Activated T-cell treated with anti-CD3 and anti-CD28 coated beads, Interleukin-2, amount 50 U/mL, for 72 hours (primary cell): Measurements from ENCODE around the gene TEDC2. TPM values are rescaled to one million over a fixed set of nuclear protein-coding genes. Genes with fewer than 3 reads are reported as not detected.

ENCODE experiments used
- ATAC-seq, 2 donors: fragments of 150-1000 bp; cut with Tn5 transposase; replicated peaks in 1 of 2; 2 replicates each; pipeline ENCODE4 v1.10.0; 2021; ENCODE audit warnings: moderate library complexity in 2 of 2, mild to moderate bottlenecking in 1 of 2
- DNase-seq, 2 donors: peaks; one replicate each; pipeline ENCODE4 v3.0.0; 2021 to 2022; ENCODE audit warnings: mixed read lengths in 1 of 2
- H3K27ac Mint-ChIP-seq: one replicate; pipeline ENCODE4 v1.8.0; 2022; ENCODE audit warnings: mild to moderate bottlenecking, moderate library complexity, mixed read lengths
- H3K27me3 Mint-ChIP-seq: one replicate; pipeline ENCODE4 v1.8.0; 2022; ENCODE audit warnings: low read depth, mixed read lengths
- H3K36me3 Mint-ChIP-seq, 2 donors: one replicate each; pipeline ENCODE4 v1.8.0; 2022; ENCODE audit warnings: mixed read lengths in 2 of 2, mild to moderate bottlenecking in 1 of 2; ENCODE audit not compliant: insufficient read depth in 2 of 2
- H3K4me1 Mint-ChIP-seq: one replicate; pipeline ENCODE4 v1.8.0; 2022; ENCODE audit warnings: low read depth, mixed read lengths
- H3K4me3 Mint-ChIP-seq, 2 donors: one replicate each; pipeline ENCODE4 v1.8.0; 2022; ENCODE audit warnings: mild to moderate bottlenecking in 2 of 2, mixed read lengths in 2 of 2, moderate library complexity in 2 of 2
- H3K9me3 Mint-ChIP-seq, 2 donors: one replicate each; pipeline ENCODE4 v1.8.0; 2022; ENCODE audit warnings: mixed read lengths in 2 of 2
- total RNA-seq, 2 donors: library from RNA; stranded (reverse); gene quantifications; one replicate each; pipeline ENCODE4 v1.2.3, GENCODE V29; 2022

The TEDC2 gene
- total RNA-seq, 2 donors from 2014 or later: 23.0 to 32.7 TPM

DNA sequence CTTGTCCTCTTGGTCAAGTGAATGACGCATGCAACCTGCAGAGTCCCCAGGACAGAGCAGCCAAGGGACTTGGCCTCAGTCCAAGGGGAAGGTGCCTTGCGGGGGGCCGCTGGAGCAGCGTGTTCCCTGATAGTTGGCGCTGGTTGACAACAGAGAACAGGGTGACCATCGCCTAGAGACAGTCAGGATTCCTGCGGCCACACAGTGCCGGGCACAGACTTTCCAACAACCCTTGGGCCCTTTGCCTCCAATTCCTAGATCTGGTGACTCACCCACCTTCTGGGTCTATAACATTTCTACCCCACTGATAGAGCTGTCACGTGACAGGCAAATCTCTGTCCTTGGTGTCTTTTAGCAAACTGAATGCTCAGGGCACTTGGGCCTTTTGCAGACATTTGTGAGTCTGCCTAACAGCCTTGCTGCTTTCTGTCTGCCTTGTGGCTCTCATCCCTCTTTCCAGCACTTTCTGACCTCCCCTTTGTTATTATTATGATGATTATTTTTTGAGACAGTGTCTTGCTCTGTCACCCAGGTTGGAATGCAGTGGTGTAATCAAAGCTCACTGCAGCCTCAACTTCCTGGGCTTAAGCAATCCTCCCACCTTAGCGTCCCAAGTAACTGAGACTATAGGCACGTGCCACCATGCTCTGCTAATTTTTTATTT, 11.9 kb upstream of the TEDC2 start:
- Mint-ChIP-seq H3K27ac (no peak overlapping the region), H3K9me3 (no peaks in the 10 kb centered on the region), H3K27me3 (no peaks in the 10 kb centered on the region), H3K36me3 (peaks cover 8 to 26% of the 10 kb centered on the region in 2 donors), H3K4me3 (no peak overlapping the region), H3K4me1 (no peaks in the 10 kb centered on the region)
- DNase-seq (no peak), ATAC-seq (no peak)

- Mint-ChIP-seq H3K4me3 (no peak overlapping the region), H3K27me3 (no peaks in the 10 kb centered on the region), H3K27ac (no peak overlapping the region), H3K36me3 (peaks cover 6 to 24% of the 10 kb centered on the region in 2 donors), H3K4me1 (no peaks in the 10 kb centered on the region), H3K9me3 (no peaks in the 10 kb centered on the region)
- DNase-seq: no peak
- no peak for ATAC-seq
Measured at GRCh38 chr16:2449118-2449517, 10.8 kb upstream of the TEDC2 start.

DNA sequence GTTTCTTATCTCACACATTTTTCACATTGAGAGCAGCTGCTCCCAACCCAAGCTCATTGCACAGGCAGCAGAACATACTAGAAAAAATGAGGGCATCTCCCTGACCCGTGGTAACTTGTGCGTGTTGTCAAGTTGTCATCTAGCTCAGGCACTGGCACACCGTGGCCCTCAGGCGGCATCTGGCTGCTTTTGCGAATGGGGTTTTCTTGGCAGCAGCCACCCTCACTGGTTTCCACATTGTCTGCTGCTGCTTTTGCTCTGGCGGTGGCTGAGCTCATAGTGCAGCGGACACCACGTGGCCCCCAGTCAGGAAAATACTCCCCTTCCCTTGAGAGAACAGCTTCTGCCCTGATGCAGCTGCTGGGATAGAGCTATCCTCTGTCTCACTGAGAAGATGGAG, 9.4 kb upstream of the TEDC2 start:
- no peak overlapping the region for H3K4me3 Mint-ChIP-seq
- DNase-seq (no peak), ATAC-seq (no peak)
- H3K27ac Mint-ChIP-seq: no peak overlapping the region
- peaks cover 6 to 24% of the 10 kb centered on the region in 2 donors for H3K36me3 Mint-ChIP-seq
- H3K9me3 Mint-ChIP-seq: no peaks in the 10 kb centered on the region
- no peaks in the 10 kb centered on the region for H3K4me1 Mint-ChIP-seq
- H3K27me3 Mint-ChIP-seq: no peaks in the 10 kb centered on the region

- no peaks in the 10 kb centered on the region for H3K27me3 Mint-ChIP-seq
- ATAC-seq (no peak), DNase-seq (no peak)
- H3K4me1 Mint-ChIP-seq: no peaks in the 10 kb centered on the region
- H3K4me3 Mint-ChIP-seq: no peak overlapping the region
- no peak overlapping the region for H3K27ac Mint-ChIP-seq
- H3K36me3 Mint-ChIP-seq: peaks cover 6 to 22% of the 10 kb centered on the region in 2 donors
- H3K9me3 Mint-ChIP-seq: no peaks in the 10 kb centered on the region
Measured at GRCh38 chr16:2450975-2451381, 8.9 kb upstream of the TEDC2 start.

- H3K4me3 Mint-ChIP-seq: no peak overlapping the region
- H3K9me3 Mint-ChIP-seq: no peaks in the 10 kb centered on the region
- peaks cover 9 to 20% of the 10 kb centered on the region in 2 donors for H3K36me3 Mint-ChIP-seq
- H3K27me3 Mint-ChIP-seq: no peaks in the 10 kb centered on the region
- H3K27ac Mint-ChIP-seq: no peak overlapping the region
- no peaks in the 10 kb centered on the region for H3K4me1 Mint-ChIP-seq
- no peak for ATAC-seq
- DNase-seq: no peak
Measured at GRCh38 chr16:2451851-2452320, 8.0 kb upstream of the TEDC2 start.

DNA sequence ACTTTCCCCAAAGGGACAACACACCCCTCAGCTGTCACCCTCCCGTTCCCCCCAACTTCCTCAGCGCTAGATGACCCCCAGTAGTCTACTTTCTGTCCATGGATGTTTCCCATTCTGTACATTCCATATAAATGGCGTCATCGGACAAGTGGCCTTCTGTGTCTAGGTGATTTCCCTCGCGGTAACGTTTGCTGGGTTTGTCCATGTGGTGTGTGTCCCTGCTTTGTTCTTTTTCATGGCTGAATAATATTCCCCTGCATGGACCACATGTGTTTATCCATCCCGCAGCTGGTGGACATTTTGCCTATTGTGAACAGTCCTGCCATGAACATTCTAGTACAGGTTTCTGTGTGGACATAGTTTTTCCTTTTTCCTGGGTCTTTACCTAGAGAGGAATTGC, 7.3 kb upstream of the TEDC2 start:
- no peaks in the 10 kb centered on the region for H3K4me1 Mint-ChIP-seq
- H3K36me3 Mint-ChIP-seq: peaks cover 9 to 19% of the 10 kb centered on the region in 2 donors
- no peak overlapping the region for H3K27ac Mint-ChIP-seq
- no peaks in the 10 kb centered on the region for H3K27me3 Mint-ChIP-seq
- ATAC-seq (no peak), DNase-seq (no peak)
- H3K9me3 Mint-ChIP-seq: no peaks in the 10 kb centered on the region
- H3K4me3 Mint-ChIP-seq: no peak overlapping the region

DNA sequence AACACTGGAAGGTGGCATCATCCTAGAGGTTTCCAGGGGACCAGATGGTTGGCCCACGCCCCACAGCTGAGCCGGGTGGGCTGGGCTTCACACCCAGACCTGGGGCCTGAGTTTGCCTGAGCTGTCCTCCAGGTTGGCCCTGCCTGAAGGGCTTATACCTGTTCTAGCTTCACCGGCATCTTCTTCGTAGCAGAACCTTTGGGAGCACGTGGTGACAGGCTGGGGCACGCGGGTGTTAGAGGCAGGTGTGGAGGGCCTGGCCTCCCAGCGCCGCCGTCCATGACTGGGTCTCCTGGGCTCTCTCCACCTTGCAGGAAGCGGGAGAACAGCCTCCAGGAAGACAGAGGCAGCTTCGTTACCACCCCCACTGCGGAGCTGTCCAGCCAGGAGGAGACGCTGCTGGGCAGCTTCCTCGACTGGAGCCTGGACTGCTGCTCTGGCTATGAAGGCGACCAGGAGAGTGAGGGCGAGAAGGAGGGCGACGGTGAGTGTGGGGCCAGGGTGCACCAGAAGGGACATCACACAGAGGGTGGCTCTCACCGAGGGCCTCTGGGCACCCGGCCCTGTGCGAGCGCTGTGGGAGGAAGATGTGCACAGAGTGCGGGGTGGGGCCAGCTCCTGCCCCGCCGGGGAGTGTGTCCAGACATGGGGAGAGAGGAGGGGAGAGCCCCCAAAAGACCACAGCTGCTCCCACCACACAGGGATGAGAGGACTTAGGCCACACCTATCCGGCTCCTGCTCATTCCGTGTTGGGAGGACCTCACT, 4.6 kb upstream of the TEDC2 start:
- H3K4me3 Mint-ChIP-seq: no peak overlapping the region
- H3K27me3 Mint-ChIP-seq: no peaks in the 10 kb centered on the region
- H3K36me3 Mint-ChIP-seq: peaks cover 4 to 20% of the 10 kb centered on the region in 2 donors
- DNase-seq (no peak), ATAC-seq (no peak)
- no peak overlapping the region for H3K27ac Mint-ChIP-seq
- H3K9me3 Mint-ChIP-seq: no peaks in the 10 kb centered on the region
- peaks cover 7% of the 10 kb centered on the region for H3K4me1 Mint-ChIP-seq

DNA sequence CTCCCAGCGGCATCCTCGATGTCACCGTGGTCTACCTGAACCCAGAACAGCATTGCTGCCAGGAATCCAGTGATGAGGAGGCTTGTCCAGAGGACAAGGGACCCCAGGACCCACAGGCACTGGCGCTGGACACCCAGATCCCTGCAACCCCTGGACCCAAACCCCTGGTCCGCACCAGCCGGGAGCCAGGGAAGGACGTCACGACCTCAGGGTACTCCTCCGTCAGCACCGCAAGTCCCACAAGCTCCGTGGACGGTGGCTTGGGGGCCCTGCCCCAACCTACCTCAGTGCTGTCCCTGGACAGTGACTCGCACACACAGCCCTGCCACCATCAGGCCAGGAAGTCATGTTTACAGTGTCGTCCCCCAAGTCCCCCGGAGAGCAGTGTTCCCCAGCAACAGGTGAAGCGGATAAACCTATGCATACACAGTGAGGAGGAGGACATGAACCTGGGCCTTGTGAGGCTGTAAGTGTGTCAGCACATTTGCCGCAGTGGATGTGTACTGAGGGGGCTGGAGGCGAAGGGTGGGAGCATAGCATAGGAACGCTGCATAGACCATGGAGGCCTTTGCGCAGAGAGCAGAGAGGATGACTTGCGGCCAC, 3.3 kb upstream of the TEDC2 start:
- Mint-ChIP-seq H3K4me3 (no peak overlapping the region), H3K36me3 (peaks cover 2 to 16% of the 10 kb centered on the region in 2 donors), H3K4me1 (peaks cover 12% of the 10 kb centered on the region)

GRCh38 chr16:2457267-2457666, 2.6 kb upstream of the TEDC2 start:
- DNase-seq: no peak
- no peaks in the 10 kb centered on the region for H3K27me3 Mint-ChIP-seq
- H3K36me3 Mint-ChIP-seq: peaks cover 2 to 16% of the 10 kb centered on the region in 2 donors
- H3K4me1 Mint-ChIP-seq: peaks cover 12% of the 10 kb centered on the region
- no peak for ATAC-seq
- H3K4me3 Mint-ChIP-seq: no peak overlapping the region
- H3K27ac Mint-ChIP-seq: no peak overlapping the region
- no peaks in the 10 kb centered on the region for H3K9me3 Mint-ChIP-seq

More for the DNA sequence above, 3.3 kb upstream of the TEDC2 start:
- Mint-ChIP-seq H3K27me3 (no peaks in the 10 kb centered on the region), H3K9me3 (no peaks in the 10 kb centered on the region), H3K27ac (no peak overlapping the region)
- DNase-seq (no peak), ATAC-seq (no peak)

GRCh38 chr16:2457946-2458345, 2.0 kb upstream of the TEDC2 start:
- peak overlapping the region in 1 of 2 donors; percentile 32 for H3K4me3 Mint-ChIP-seq
- no peaks in the 10 kb centered on the region for H3K27me3 Mint-ChIP-seq
- DNase-seq: no peak
- H3K27ac Mint-ChIP-seq: no peak overlapping the region
- H3K36me3 Mint-ChIP-seq: peaks cover 2 to 14% of the 10 kb centered on the region in 2 donors
- H3K9me3 Mint-ChIP-seq: no peaks in the 10 kb centered on the region
- H3K4me1 Mint-ChIP-seq: peaks cover 12% of the 10 kb centered on the region
- no peak for ATAC-seq

DNA sequence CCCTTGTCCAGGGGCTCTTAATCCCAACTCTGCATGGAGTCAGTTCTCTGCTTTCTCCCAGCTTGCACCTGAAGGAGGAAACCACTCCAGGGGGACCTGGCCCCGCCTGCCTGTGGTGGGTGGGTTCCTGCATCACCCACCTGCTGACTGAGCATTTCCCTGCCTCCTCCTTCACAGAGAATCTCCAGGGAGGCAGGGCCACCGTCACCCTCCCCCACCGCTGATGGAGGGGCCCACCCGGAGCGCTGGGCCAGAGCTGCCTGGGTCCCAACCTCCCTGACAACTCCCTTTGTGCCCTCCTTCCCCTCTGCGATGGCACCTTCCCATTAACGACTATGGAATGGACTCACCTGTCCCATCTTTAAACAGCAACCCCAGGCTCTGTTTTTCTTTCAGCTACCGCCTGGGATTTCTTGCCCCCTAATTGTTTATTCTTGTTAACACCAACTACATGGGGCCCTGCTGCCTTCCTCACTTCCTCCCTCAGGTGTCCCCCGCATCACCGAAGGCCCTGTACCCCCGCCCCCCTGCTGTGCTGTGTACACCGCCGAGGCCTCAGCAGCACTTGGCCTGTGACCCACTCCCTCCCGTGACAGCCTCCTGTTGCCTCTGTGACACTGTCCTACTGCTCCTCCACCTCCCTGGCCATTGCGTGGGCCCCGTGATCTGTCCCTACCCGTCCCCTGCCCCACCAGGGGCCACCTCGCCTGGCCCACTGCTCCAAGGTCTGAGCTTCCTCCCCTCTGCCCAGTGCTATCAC, 842 bp upstream of the TEDC2 start:
- peak overlapping the region; percentile 84 for H3K27ac Mint-ChIP-seq
- no peaks in the 10 kb centered on the region for H3K27me3 Mint-ChIP-seq
- DNase-seq (no peak), ATAC-seq (peak in 1 of 2 donors; percentile 8)
- no peaks in the 10 kb centered on the region for H3K9me3 Mint-ChIP-seq
- H3K4me1 Mint-ChIP-seq: peaks cover 12% of the 10 kb centered on the region
- peak overlapping the region; percentile 87 to 91 for H3K4me3 Mint-ChIP-seq
- H3K36me3 Mint-ChIP-seq: peaks cover 2 to 10% of the 10 kb centered on the region in 2 donors

GRCh38 chr16:2460391-2460713, 443 bp downstream of the TEDC2 start:
- peaks cover 12% of the 10 kb centered on the region for H3K4me1 Mint-ChIP-seq
- peak overlapping the region; percentile 87 to 91 for H3K4me3 Mint-ChIP-seq
- no peaks in the 10 kb centered on the region for H3K27me3 Mint-ChIP-seq
- no peak for DNase-seq
- H3K27ac Mint-ChIP-seq: no peak overlapping the region
- no peaks in the 10 kb centered on the region for H3K9me3 Mint-ChIP-seq
- peaks cover 2 to 10% of the 10 kb centered on the region in 2 donors for H3K36me3 Mint-ChIP-seq
- ATAC-seq: no peak

DNA sequence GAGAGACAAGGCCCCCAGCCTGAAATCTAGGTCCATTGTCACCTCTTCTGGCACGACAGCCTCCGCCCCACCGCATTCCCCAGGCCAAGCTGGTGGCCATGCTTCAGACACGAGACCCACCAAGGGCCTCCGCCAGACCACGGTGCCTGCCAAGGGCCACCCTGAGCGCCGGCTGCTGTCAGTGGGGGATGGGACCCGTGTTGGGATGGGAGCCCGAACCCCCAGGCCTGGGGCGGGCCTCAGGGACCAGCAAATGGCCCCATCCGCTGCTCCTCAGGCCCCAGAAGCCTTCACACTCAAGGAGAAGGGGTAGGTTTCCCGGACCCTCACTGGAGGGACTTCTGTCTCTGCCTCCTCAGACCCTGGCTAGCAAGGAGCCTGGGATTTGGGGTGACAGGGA, 1.0 kb downstream of the TEDC2 start:
- H3K27ac Mint-ChIP-seq: no peak overlapping the region
- H3K27me3 Mint-ChIP-seq: no peaks in the 10 kb centered on the region
- no peaks in the 10 kb centered on the region for H3K9me3 Mint-ChIP-seq
- ATAC-seq (no peak), DNase-seq (no peak)
- peak overlapping the region; percentile 87 to 91 for H3K4me3 Mint-ChIP-seq
- H3K36me3 Mint-ChIP-seq: peaks cover 2 to 10% of the 10 kb centered on the region in 2 donors
- peaks cover 12% of the 10 kb centered on the region for H3K4me1 Mint-ChIP-seq
